ENCODE results near the gene ZNF57.
"Not testable (repeated sequence)": the region's sequence is repeated elsewhere in the genome, so short reads cannot be mapped to it uniquely, and the experiment has no call there.

Gene ZNF57

DNA sequence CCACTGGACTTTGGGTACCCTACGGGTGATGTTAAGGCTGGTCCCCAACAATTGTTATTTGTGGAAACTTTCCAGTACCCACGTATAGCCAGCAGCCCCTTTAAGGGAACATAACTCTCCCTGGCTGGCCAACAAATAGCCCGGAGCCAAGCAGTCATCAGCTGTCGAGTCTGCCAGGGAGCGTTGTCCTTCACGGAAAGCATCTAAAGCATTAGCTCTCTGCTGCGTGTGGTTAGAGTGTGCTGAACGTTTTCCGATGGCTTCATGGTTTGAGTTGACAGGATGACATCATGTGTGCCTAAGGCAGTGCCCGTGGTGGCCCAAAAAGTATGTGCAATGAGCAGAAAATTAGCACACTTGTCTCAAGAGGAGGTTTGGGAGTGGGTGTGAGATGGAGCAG is 36.9 kb upstream of the ZNF57 start:
- H3K4me3 ChIP-seq (replicated peaks in 1 of 2; ENCODE audit: low read depth in 2 of 2, low read length in 2 of 2) = no peak overlapping the region
- TF ChIP-seq CTCF (IDR thresholded peaks at IDR 0.05; ENCODE audit: low read depth, low read length) = no peak
- no peak for DNase-seq (ENCODE audit: low read depth in 2 of 2)

DNA sequence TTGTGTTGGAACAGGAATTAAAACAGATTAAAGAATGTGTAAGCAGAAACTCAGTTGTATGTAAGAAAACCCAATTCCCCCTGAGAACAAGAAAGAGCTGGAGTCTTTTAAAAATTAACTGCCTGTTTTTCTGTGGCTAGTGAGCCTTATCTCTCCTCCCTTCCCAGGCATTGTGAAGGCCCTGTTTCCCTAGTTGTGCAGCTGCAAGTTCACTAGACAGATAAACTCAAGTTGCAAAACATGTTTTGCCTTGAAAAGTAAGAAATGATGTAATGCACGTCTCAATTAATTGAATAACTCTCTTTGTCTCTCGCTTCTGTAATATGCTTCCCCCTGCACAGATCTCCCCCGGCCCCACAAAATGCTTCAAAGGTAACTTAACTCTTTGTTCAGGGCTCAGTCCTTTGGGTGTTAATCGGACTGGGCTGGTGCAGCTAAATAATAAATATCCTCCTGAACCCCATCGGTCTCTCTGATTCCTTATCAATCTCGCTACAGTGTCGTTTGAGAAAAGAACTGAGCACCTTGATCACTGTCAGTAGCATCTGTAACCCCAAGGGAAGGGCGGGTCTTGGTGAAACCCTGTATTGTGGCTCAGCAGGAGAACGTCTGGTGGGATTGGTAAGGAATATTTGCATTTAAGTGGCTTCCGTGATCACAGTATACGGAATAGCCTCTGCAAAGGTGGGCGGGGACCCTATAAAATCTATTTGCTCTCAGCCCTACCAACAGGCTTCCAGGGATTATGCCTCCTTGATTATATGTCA is 35.2 kb upstream of the ZNF57 start:
- DNase-seq (ENCODE audit: low read depth in 2 of 2) = no peak
- no peak overlapping the region for H3K4me3 ChIP-seq (replicated peaks in 1 of 2; ENCODE audit: low read depth in 2 of 2, low read length in 2 of 2)
- TF ChIP-seq CTCF (IDR thresholded peaks at IDR 0.05; ENCODE audit: low read depth, low read length) = no peak

- H3K4me3 ChIP-seq (replicated peaks in 1 of 2; ENCODE audit: low read depth in 2 of 2, low read length in 2 of 2) = no peak overlapping the region
- no peak for TF ChIP-seq CTCF (IDR thresholded peaks at IDR 0.05; ENCODE audit: low read depth, low read length)
These were observed 34.2 kb upstream of the ZNF57 start for GRCh38 chr19:2866495-2867024.

GRCh38 chr19:2867025-2867991 is 33.4 kb upstream of the ZNF57 start, which contains the start of gene ZNF556:
ZNF556 (plus strand) TSS chr19:2867335; CDS start chr19:2867422, 87 bp downstream.
- H3K4me3 ChIP-seq (replicated peaks in 1 of 2; ENCODE audit: low read depth in 2 of 2, low read length in 2 of 2) = no peak within 1 kb of the TSS
- no peak for DNase-seq (ENCODE audit: low read depth in 2 of 2)
- no peak for TF ChIP-seq CTCF (IDR thresholded peaks at IDR 0.05; ENCODE audit: low read depth, low read length)

More at GRCh38 chr19:2866495-2867024, 34.2 kb upstream of the ZNF57 start:
- no peak for DNase-seq (ENCODE audit: low read depth in 2 of 2)

GRCh38 chr19:2869618-2870017 is 31.1 kb upstream of the ZNF57 start:
- H3K4me3 ChIP-seq (replicated peaks in 1 of 2; ENCODE audit: low read depth in 2 of 2, low read length in 2 of 2) = no peak overlapping the region
- TF ChIP-seq CTCF (IDR thresholded peaks at IDR 0.05; ENCODE audit: low read depth, low read length) = no peak
- no peak for DNase-seq (ENCODE audit: low read depth in 2 of 2)

DNA sequence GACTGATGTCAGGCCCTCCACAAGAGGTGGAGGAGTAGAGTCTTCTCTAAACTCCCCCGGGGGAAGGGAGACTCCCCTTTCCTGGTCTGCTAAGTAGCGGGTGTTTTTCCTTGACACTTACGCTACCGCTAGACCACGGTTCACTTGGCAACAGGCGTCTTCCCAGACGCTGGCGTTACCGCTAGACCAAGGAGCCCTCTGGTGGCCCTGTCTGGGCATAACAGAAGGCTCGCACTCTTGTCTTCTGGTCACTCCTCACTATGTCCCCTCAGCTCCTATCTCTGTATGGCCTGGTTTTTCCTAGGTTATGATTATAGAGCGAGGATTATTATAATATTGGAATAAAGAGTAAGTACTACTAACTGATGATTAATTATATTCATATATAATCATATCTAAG is 28.6 kb upstream of the ZNF57 start:
- not testable (repeated sequence) for H3K4me3 ChIP-seq (replicated peaks in 1 of 2; ENCODE audit: low read depth in 2 of 2, low read length in 2 of 2)
- DNase-seq (ENCODE audit: low read depth in 2 of 2) = peak in 1 of 2 donors; percentile 60
